HG03108 (cell line): Measurements from ENCODE around the gene VWA2.

Source experiments
- ATAC-seq: cut with Tn5 transposase; IDR thresholded peaks from one replicate; pipeline ENCODE4 v1.9.1; 2021; ENCODE audit warnings: moderate library complexity; ENCODE audit not compliant: unreplicated experiment

The VWA2 gene

DNA sequence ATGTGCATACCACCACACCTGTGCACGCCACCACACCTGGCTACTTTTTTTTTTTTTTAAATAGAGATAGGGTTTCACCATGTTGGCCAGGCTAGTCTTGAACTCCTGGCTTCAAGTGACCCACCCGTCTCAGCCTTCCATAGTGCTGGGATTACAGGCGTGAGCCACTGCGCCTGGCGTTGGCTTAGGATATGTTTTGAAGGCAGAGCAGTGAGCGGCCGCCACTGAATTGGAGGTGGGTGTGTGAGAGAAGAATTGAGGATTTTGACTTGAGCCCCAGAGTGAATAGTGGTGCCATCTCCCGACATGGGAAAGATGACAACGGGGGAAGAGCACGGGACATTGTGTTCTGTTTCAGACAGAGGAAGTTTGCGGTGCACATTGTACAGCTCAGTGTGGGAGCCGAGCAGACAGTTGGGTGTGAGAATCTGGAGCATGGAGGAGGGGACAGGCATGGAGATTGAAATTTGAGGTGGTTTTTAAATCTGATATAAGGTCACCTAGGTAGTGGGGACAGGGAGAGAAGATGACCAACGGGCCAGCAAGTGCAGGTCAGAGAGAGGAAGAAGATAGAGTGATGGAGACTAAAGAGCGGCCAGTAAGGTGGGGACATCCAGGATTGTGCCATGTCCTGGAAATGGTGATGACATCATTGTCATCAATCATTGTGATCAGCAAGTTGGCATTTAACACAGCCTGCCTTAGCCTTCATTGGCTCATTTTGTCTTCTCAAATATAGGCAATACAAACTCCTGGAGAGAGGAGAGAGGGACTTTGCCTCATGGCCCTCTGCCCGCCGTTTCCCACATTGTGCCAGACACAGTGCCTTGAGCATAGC lies 35.8 kb downstream of the VWA2 start:
- no peak for ATAC-seq

GRCh38 chr10:114276066-114276465 lies 37.0 kb downstream of the VWA2 start:
- no peak for ATAC-seq

DNA sequence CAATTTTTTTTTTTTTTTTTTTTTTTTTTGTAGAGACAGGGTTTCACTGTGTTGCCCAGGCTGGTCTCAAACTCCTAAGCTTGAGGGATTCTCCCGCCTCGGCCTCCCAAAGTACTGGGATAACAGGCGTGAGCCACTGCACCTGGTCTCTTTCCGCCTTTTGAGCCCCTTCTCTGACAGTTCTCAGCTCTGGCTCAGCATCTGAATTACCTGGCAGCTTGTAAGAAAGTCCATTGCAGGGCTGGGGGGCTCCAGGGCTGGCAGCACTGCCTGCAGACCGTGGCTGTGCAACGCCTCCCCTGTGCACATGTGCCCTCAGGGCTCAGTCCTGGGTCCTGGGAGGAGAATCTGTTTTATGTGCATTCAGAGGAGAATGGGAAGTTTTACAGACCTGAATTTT lies 37.6 kb downstream of the VWA2 start:
- ATAC-seq = no peak

GRCh38 chr10:114278140-114278883 lies 39.3 kb downstream of the VWA2 start:
- ATAC-seq = no peak

- no peak for ATAC-seq
Observed at GRCh38 chr10:114278884-114279191, 39.8 kb downstream of the VWA2 start.

- no peak for ATAC-seq
Observed at GRCh38 chr10:114279289-114279688, 40.2 kb downstream of the VWA2 start.

DNA sequence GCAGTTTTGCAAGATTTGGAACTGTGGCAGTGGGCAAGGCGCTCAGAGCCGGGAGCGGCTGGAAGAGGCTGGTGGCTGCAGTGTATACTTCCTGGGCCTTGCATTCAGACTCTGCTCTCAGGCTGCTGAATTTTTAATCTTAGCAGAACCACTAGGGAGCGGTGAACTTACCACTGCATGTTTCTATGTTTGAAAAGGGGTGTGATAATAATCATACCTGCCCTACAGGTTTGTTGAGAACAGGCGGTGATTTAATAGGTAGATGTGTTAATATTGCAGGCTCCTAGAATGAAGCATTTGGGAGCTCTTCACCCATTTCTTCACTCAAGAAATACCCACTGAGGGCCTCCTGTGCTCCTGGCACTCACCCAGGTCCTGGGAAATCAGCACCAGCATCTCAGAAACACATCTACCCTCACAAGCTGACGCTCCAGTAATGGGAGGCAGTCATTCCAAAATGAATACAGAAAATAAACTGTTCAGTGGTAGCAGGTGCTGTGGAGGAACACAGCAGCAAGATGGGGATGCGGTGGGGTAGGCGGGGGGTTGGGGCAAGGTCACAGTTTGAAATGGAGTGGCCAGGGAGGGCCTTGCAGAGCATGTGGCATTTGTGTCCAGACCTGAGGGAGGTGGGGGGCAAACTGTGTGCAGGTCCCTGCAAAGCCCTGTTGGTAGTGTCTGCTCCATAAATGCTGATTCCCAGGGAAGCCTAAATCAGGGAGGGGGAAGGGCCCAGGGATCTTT lies 41.0 kb downstream of the VWA2 start:
- ATAC-seq = no peak

DNA sequence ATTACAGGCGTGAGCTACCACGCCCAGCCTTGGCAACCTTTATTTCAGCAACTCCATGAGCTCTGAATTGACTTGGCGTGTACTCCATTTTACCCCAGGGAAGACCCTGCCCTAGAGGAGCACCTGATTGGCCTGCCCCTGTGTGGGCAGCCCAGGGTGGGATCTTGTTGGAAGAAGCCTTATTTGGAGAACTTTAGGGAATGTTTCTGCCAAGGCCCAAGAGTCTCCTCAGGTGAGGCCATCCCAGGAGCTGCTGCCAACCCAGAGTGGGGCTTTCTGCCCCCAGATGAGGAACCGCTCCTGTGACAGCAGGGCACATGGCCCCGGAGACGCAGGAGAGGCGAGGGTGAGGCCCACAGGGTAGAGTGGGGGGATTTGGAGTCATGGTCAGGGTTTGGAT lies 42.0 kb downstream of the VWA2 start:
- ATAC-seq = no peak

DNA sequence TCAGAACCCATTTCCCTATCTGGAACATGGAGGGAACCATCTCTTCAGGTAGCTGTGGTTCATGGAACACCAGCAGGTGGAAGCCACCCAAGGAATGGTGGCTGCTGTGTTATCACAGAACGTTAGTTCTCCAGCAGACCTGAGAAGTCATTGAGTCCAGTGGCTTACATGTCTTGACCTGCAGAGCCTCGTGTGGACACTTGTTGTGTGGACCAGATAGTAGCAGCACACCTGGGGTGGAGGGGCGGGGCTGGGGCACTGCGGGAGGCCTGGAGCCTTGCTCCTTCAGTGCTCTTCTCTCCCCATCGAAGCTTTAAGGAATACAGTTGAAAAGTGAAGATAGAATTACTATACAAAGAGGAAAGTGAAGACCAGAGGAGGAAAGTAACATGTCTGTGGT lies 42.4 kb downstream of the VWA2 start:
- no peak for ATAC-seq

- ATAC-seq = no peak
Observed at GRCh38 chr10:114282526-114282925, 43.5 kb downstream of the VWA2 start.

GRCh38 chr10:114283091-114283490 lies 44.0 kb downstream of the VWA2 start:
- no peak for ATAC-seq

- no peak for ATAC-seq
Observed at GRCh38 chr10:114283535-114284234, 44.6 kb downstream of the VWA2 start.

- no peak for ATAC-seq
Observed at GRCh38 chr10:114284346-114285071, 45.5 kb downstream of the VWA2 start.

DNA sequence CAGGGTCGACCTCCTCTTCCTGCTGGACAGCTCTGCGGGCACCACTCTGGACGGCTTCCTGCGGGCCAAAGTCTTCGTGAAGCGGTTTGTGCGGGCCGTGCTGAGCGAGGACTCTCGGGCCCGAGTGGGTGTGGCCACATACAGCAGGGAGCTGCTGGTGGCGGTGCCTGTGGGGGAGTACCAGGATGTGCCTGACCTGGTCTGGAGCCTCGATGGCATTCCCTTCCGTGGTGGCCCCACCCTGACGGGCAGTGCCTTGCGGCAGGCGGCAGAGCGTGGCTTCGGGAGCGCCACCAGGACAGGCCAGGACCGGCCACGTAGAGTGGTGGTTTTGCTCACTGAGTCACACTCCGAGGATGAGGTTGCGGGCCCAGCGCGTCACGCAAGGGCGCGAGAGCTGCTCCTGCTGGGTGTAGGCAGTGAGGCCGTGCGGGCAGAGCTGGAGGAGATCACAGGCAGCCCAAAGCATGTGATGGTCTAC lies 46.9 kb downstream of the VWA2 start:
- no peak for ATAC-seq

GRCh38 chr10:114286921-114287320 lies 47.9 kb downstream of the VWA2 start:
- no peak for ATAC-seq

GRCh38 chr10:114288424-114289095 lies 49.5 kb downstream of the VWA2 start:
- ATAC-seq = no peak

DNA sequence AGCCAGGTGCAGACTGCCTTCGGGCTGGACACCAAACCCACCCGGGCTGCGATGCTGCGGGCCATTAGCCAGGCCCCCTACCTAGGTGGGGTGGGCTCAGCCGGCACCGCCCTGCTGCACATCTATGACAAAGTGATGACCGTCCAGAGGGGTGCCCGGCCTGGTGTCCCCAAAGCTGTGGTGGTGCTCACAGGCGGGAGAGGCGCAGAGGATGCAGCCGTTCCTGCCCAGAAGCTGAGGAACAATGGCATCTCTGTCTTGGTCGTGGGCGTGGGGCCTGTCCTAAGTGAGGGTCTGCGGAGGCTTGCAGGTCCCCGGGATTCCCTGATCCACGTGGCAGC lies 50.0 kb downstream of the VWA2 start:
- no peak for ATAC-seq

GRCh38 chr10:114290038-114290437 lies 51.0 kb downstream of the VWA2 start:
- ATAC-seq = no peak

GRCh38 chr10:114291076-114291475 lies 52.0 kb downstream of the VWA2 start:
- no peak for ATAC-seq

DNA sequence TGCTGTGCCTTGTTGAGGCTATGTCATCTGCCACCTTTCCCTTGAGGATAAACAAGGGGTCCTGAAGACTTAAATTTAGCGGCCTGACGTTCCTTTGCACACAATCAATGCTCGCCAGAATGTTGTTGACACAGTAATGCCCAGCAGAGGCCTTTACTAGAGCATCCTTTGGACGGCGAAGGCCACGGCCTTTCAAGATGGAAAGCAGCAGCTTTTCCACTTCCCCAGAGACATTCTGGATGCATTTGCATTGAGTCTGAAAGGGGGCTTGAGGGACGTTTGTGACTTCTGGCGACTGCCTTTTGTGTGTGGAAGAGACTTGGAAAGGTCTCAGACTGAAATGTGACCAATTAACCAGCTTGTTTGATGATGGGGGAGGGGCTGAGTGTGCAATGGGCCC lies 52.5 kb downstream of the VWA2 start:
- ATAC-seq = no peak
